Dendritic cell treated with granulocyte-macrophage colony-stimulating factor and Interleukin-4, amounts not matched to agents 40 ng/mL and 50 ng/mL, for 4 days (primary cell): ENCODE measurements around the gene OBSCN.

Experiments used
- H3K27ac Mint-ChIP-seq: one replicate; pipeline ENCODE4 v1.8.0; 2022; ENCODE audit warnings: mild to moderate bottlenecking, mixed read lengths
- H3K27me3 Mint-ChIP-seq: one replicate; pipeline ENCODE4 v1.8.0; 2022; ENCODE audit warnings: mild to moderate bottlenecking, mixed read lengths
- H3K36me3 Mint-ChIP-seq: one replicate; pipeline ENCODE4 v1.8.0; 2022; ENCODE audit warnings: low read depth, mixed read lengths
- H3K4me1 Mint-ChIP-seq: one replicate; pipeline ENCODE4 v1.8.0; 2022; ENCODE audit warnings: low read depth, mixed read lengths
- H3K4me3 Mint-ChIP-seq: one replicate; pipeline ENCODE4 v1.8.0; 2022; ENCODE audit warnings: mild to moderate bottlenecking, moderate library complexity, mixed read lengths
- H3K9me3 Mint-ChIP-seq: one replicate; pipeline ENCODE4 v1.8.0; 2022; ENCODE audit warnings: mixed read lengths
- intact Hi-C: fragments of 100-400 bp; cut with micrococcal nuclease; formaldehyde crosslinking; loops from one replicate; pipeline ENCODE4 v1.15.0; 2022

OBSCN gene

GRCh38 chr1:228175316-228176023, 32.4 kb upstream of the OBSCN start:
- Mint-ChIP-seq H3K36me3 (peaks cover 19% of the 10 kb centered on the region), H3K27ac (peak overlapping the region; percentile 5), H3K9me3 (no peaks in the 10 kb centered on the region), H3K27me3 (no peaks in the 10 kb centered on the region), H3K4me3 (no peak overlapping the region), H3K4me1 (peaks cover 21% of the 10 kb centered on the region)
- intact Hi-C loops: no loop called here

GRCh38 chr1:228176024-228176395, 31.8 kb upstream of the OBSCN start:
- H3K27ac Mint-ChIP-seq: peak overlapping the region; percentile 5
- intact Hi-C loops: no loop called here
- no peaks in the 10 kb centered on the region for H3K27me3 Mint-ChIP-seq
- H3K4me3 Mint-ChIP-seq: no peak overlapping the region
- peaks cover 19% of the 10 kb centered on the region for H3K36me3 Mint-ChIP-seq
- H3K9me3 Mint-ChIP-seq: no peaks in the 10 kb centered on the region
- H3K4me1 Mint-ChIP-seq: peaks cover 21% of the 10 kb centered on the region

GRCh38 chr1:228176461-228177182, 31.2 kb upstream of the OBSCN start:
- no peaks in the 10 kb centered on the region for H3K27me3 Mint-ChIP-seq
- no peaks in the 10 kb centered on the region for H3K9me3 Mint-ChIP-seq
- H3K27ac Mint-ChIP-seq: peak overlapping the region; percentile 5
- peaks cover 19% of the 10 kb centered on the region for H3K36me3 Mint-ChIP-seq
- no peak overlapping the region for H3K4me3 Mint-ChIP-seq
- H3K4me1 Mint-ChIP-seq: peaks cover 21% of the 10 kb centered on the region
- intact Hi-C loops: no loop called here

- Mint-ChIP-seq H3K4me1 (peaks cover 21% of the 10 kb centered on the region), H3K27me3 (no peaks in the 10 kb centered on the region), H3K4me3 (no peak overlapping the region), H3K9me3 (no peaks in the 10 kb centered on the region), H3K27ac (no peak overlapping the region), H3K36me3 (peaks cover 19% of the 10 kb centered on the region)
- intact Hi-C loops: no loop called here
Measured at GRCh38 chr1:228177183-228177475, 30.7 kb upstream of the OBSCN start.

GRCh38 chr1:228177721-228178710, 29.8 kb upstream of the OBSCN start:
- no peaks in the 10 kb centered on the region for H3K9me3 Mint-ChIP-seq
- no peak overlapping the region for H3K4me3 Mint-ChIP-seq
- intact Hi-C loops: no loop called here
- H3K4me1 Mint-ChIP-seq: peaks cover 21% of the 10 kb centered on the region
- H3K27ac Mint-ChIP-seq: peak overlapping the region; percentile 58
- no peaks in the 10 kb centered on the region for H3K27me3 Mint-ChIP-seq
- peaks cover 19% of the 10 kb centered on the region for H3K36me3 Mint-ChIP-seq

GRCh38 chr1:228178737-228179684, 28.8 kb upstream of the OBSCN start:
- intact Hi-C loops: no loop called here
- Mint-ChIP-seq H3K36me3 (peaks cover 19% of the 10 kb centered on the region), H3K9me3 (no peaks in the 10 kb centered on the region), H3K4me3 (no peak overlapping the region), H3K27ac (peak overlapping the region; percentile 58), H3K4me1 (peaks cover 21% of the 10 kb centered on the region), H3K27me3 (no peaks in the 10 kb centered on the region)

- Mint-ChIP-seq H3K9me3 (no peaks in the 10 kb centered on the region), H3K4me1 (peaks cover 21% of the 10 kb centered on the region), H3K4me3 (no peak overlapping the region), H3K36me3 (peaks cover 15% of the 10 kb centered on the region), H3K27ac (no peak overlapping the region), H3K27me3 (no peaks in the 10 kb centered on the region)
- intact Hi-C loops: no loop called here
Measured at GRCh38 chr1:228180271-228180958, 27.4 kb upstream of the OBSCN start.

GRCh38 chr1:228180959-228181644, 26.7 kb upstream of the OBSCN start:
- Mint-ChIP-seq H3K36me3 (peaks cover 8% of the 10 kb centered on the region), H3K4me3 (no peak overlapping the region), H3K27me3 (no peaks in the 10 kb centered on the region), H3K4me1 (peaks cover 21% of the 10 kb centered on the region), H3K27ac (no peak overlapping the region), H3K9me3 (no peaks in the 10 kb centered on the region)
- intact Hi-C loops: no loop called here

GRCh38 chr1:228181645-228182034, 26.2 kb upstream of the OBSCN start:
- Mint-ChIP-seq H3K27me3 (no peaks in the 10 kb centered on the region), H3K27ac (no peak overlapping the region), H3K36me3 (peaks cover 2% of the 10 kb centered on the region), H3K4me1 (peaks cover 21% of the 10 kb centered on the region), H3K4me3 (no peak overlapping the region), H3K9me3 (no peaks in the 10 kb centered on the region)
- intact Hi-C loops: no loop called here

GRCh38 chr1:228182296-228183030, 25.4 kb upstream of the OBSCN start:
- Mint-ChIP-seq H3K9me3 (no peaks in the 10 kb centered on the region), H3K27ac (no peak overlapping the region), H3K27me3 (no peaks in the 10 kb centered on the region), H3K4me3 (no peak overlapping the region), H3K36me3 (no peaks in the 10 kb centered on the region), H3K4me1 (peaks cover 21% of the 10 kb centered on the region)
- intact Hi-C loops: no loop called here

GRCh38 chr1:228184152-228184551, 23.7 kb upstream of the OBSCN start:
- H3K4me1 Mint-ChIP-seq: peaks cover 6% of the 10 kb centered on the region
- intact Hi-C loops: no loop called here
- no peak overlapping the region for H3K4me3 Mint-ChIP-seq
- H3K27ac Mint-ChIP-seq: no peak overlapping the region
- no peaks in the 10 kb centered on the region for H3K36me3 Mint-ChIP-seq
- no peaks in the 10 kb centered on the region for H3K27me3 Mint-ChIP-seq
- H3K9me3 Mint-ChIP-seq: no peaks in the 10 kb centered on the region

GRCh38 chr1:228185641-228185965, 22.2 kb upstream of the OBSCN start:
- Mint-ChIP-seq H3K36me3 (no peaks in the 10 kb centered on the region), H3K27me3 (no peaks in the 10 kb centered on the region), H3K4me3 (no peak overlapping the region), H3K9me3 (no peaks in the 10 kb centered on the region), H3K27ac (no peak overlapping the region), H3K4me1 (no peaks in the 10 kb centered on the region)
- intact Hi-C loops: no loop called here
